Measurements from ENCODE around the gene FECH.

DNA sequence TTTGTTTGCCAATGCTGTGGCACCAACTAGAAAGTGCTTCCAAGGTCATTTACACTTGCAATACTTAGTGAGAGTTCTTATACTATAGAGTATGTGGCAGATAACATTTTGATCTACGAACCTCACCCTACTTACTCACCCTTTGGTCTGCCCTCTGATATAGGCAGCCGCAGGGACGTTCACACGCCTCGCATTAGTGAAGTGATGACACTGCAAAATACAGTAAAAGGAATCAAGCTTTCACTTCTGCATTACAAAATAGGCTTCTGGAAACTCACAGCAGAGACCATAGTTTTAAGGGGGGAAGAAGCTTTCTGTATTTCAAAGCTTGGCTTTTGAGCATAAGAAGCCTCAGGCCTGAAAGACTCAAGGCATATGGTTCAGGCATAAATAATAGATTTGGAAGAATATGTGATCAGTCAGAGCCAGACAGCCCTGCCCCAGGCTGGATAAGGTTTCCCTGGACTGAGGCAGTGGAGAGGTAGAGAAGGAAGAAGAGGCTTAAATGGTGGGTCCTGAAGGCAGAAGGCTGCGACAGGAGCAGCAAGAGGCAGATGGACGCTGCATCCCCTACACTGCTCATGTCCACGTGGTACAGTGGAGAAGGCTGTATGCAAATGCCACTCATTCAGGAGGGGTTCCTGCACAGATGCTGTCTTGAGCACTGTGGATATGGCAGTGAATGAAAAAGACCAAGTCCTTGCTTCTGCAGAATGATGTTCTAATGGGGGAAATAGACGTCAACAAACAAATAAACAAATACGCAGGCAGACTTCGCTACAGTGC is 63.1 kb downstream of the FECH start:
- TF ChIP-seq, protein P1, sequence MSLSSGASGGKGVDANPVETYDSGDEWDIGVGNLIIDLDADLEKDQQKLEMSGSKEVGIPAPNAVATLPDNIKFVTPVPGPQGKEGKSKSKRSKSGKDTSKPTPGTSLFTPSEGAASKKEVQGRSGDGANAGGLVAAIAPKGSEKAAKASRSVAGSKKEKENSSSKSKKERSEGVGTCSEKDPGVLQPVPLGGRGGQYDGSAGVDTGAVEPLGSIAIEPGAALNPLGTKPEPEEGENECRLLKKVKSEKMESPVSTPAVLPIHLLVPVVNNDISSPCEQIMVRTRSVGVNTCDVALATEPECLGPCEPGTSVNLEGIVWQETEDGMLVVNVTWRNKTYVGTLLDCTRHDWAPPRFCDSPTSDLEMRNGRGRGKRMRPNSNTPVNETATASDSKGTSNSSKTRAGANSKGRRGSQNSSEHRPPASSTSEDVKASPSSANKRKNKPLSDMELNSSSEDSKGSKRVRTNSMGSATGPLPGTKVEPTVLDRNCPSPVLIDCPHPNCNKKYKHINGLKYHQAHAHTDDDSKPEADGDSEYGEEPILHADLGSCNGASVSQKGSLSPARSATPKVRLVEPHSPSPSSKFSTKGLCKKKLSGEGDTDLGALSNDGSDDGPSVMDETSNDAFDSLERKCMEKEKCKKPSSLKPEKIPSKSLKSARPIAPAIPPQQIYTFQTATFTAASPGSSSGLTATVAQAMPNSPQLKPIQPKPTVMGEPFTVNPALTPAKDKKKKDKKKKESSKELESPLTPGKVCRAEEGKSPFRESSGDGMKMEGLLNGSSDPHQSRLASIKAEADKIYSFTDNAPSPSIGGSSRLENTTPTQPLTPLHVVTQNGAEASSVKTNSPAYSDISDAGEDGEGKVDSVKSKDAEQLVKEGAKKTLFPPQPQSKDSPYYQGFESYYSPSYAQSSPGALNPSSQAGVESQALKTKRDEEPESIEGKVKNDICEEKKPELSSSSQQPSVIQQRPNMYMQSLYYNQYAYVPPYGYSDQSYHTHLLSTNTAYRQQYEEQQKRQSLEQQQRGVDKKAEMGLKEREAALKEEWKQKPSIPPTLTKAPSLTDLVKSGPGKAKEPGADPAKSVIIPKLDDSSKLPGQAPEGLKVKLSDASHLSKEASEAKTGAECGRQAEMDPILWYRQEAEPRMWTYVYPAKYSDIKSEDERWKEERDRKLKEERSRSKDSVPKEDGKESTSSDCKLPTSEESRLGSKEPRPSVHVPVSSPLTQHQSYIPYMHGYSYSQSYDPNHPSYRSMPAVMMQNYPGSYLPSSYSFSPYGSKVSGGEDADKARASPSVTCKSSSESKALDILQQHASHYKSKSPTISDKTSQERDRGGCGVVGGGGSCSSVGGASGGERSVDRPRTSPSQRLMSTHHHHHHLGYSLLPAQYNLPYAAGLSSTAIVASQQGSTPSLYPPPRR (CRISPR knock-in tag; IDR thresholded peaks at IDR 0.05; ENCODE audit: borderline replicate concordance) = no peak
- TF ChIP-seq, protein P2, sequence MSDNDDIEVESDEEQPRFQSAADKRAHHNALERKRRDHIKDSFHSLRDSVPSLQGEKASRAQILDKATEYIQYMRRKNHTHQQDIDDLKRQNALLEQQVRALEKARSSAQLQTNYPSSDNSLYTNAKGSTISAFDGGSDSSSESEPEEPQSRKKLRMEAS (CRISPR knock-in tag; IDR thresholded peaks at IDR 0.05) = no peak
- TF ChIP-seq, protein P3, sequence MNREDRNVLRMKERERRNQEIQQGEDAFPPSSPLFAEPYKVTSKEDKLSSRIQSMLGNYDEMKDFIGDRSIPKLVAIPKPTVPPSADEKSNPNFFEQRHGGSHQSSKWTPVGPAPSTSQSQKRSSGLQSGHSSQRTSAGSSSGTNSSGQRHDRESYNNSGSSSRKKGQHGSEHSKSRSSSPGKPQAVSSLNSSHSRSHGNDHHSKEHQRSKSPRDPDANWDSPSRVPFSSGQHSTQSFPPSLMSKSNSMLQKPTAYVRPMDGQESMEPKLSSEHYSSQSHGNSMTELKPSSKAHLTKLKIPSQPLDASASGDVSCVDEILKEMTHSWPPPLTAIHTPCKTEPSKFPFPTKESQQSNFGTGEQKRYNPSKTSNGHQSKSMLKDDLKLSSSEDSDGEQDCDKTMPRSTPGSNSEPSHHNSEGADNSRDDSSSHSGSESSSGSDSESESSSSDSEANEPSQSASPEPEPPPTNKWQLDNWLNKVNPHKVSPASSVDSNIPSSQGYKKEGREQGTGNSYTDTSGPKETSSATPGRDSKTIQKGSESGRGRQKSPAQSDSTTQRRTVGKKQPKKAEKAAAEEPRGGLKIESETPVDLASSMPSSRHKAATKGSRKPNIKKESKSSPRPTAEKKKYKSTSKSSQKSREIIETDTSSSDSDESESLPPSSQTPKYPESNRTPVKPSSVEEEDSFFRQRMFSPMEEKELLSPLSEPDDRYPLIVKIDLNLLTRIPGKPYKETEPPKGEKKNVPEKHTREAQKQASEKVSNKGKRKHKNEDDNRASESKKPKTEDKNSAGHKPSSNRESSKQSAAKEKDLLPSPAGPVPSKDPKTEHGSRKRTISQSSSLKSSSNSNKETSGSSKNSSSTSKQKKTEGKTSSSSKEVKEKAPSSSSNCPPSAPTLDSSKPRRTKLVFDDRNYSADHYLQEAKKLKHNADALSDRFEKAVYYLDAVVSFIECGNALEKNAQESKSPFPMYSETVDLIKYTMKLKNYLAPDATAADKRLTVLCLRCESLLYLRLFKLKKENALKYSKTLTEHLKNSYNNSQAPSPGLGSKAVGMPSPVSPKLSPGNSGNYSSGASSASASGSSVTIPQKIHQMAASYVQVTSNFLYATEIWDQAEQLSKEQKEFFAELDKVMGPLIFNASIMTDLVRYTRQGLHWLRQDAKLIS (CRISPR knock-in tag; IDR thresholded peaks at IDR 0.05) = no peak
- TF ChIP-seq NR3C1 (CRISPR knock-in tag; IDR thresholded peaks at IDR 0.05) = no peak
- TF ChIP-seq HNRNPH1 (optimal IDR thresholded peaks at IDR 0.05; ENCODE audit: low read depth, low read length) = no peak
- TF ChIP-seq POLR2A (conservative IDR thresholded peaks at IDR 0.05) = no peak
- TF ChIP-seq, protein P4, sequence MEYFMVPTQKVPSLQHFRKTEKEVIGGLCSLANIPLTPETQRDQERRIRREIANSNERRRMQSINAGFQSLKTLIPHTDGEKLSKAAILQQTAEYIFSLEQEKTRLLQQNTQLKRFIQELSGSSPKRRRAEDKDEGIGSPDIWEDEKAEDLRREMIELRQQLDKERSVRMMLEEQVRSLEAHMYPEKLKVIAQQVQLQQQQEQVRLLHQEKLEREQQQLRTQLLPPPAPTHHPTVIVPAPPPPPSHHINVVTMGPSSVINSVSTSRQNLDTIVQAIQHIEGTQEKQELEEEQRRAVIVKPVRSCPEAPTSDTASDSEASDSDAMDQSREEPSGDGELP (CRISPR knock-in tag; IDR thresholded peaks at IDR 0.05; ENCODE audit: borderline replicate concordance) = no peak
- TF ChIP-seq, protein P5, sequence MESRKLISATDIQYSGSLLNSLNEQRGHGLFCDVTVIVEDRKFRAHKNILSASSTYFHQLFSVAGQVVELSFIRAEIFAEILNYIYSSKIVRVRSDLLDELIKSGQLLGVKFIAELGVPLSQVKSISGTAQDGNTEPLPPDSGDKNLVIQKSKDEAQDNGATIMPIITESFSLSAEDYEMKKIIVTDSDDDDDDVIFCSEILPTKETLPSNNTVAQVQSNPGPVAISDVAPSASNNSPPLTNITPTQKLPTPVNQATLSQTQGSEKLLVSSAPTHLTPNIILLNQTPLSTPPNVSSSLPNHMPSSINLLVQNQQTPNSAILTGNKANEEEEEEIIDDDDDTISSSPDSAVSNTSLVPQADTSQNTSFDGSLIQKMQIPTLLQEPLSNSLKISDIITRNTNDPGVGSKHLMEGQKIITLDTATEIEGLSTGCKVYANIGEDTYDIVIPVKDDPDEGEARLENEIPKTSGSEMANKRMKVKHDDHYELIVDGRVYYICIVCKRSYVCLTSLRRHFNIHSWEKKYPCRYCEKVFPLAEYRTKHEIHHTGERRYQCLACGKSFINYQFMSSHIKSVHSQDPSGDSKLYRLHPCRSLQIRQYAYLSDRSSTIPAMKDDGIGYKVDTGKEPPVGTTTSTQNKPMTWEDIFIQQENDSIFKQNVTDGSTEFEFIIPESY (CRISPR knock-in tag; IDR thresholded peaks at IDR 0.05) = no peak
- TF ChIP-seq, protein P6, sequence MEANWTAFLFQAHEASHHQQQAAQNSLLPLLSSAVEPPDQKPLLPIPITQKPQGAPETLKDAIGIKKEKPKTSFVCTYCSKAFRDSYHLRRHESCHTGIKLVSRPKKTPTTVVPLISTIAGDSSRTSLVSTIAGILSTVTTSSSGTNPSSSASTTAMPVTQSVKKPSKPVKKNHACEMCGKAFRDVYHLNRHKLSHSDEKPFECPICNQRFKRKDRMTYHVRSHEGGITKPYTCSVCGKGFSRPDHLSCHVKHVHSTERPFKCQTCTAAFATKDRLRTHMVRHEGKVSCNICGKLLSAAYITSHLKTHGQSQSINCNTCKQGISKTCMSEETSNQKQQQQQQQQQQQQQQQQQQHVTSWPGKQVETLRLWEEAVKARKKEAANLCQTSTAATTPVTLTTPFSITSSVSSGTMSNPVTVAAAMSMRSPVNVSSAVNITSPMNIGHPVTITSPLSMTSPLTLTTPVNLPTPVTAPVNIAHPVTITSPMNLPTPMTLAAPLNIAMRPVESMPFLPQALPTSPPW (CRISPR knock-in tag; IDR thresholded peaks at IDR 0.05) = no peak
- TF ChIP-seq MAFG (tag; conservative IDR thresholded peaks at IDR 0.05) = peak; percentile 95
- TF ChIP-seq NCOR1 (IDR thresholded peaks at IDR 0.05) = no peak
